Raji (cell line): ENCODE results near the gene NCOA6.

Experiments
- POLR2A ChIP-seq: IDR thresholded peaks from 2 replicates; pipeline ENCODE4 v1.6.1; 2011; ENCODE audit warnings: low read depth, low read length, control low read depth; ENCODE audit not compliant: insufficient read depth

The NCOA6 gene

GRCh38 chr20:34806255-34806654, 19.2 kb downstream of the NCOA6 start:
- no peak for TF ChIP-seq POLR2A

- no peak for TF ChIP-seq POLR2A
Observed at GRCh38 chr20:34798871-34799270, 26.6 kb downstream of the NCOA6 start.

GRCh38 chr20:34798328-34798727, 27.1 kb downstream of the NCOA6 start:
- TF ChIP-seq POLR2A = no peak

GRCh38 chr20:34797012-34797995, 28.1 kb downstream of the NCOA6 start:
- no peak for TF ChIP-seq POLR2A

- no peak for TF ChIP-seq POLR2A
Observed at GRCh38 chr20:34794006-34794585, 31.4 kb downstream of the NCOA6 start.

GRCh38 chr20:34792687-34793363, 32.6 kb downstream of the NCOA6 start:
- no peak for TF ChIP-seq POLR2A

- no peak for TF ChIP-seq POLR2A
Observed at GRCh38 chr20:34791289-34792020, 34.0 kb downstream of the NCOA6 start.

- TF ChIP-seq POLR2A = no peak
Observed at GRCh38 chr20:34781220-34781619, 44.2 kb downstream of the NCOA6 start.

- no peak for TF ChIP-seq POLR2A
Observed at GRCh38 chr20:34776177-34776576, 49.3 kb downstream of the NCOA6 start.

- no peak for TF ChIP-seq POLR2A
Observed at GRCh38 chr20:34774886-34775285, 50.6 kb downstream of the NCOA6 start.

- TF ChIP-seq POLR2A = no peak
Observed at GRCh38 chr20:34774449-34774848, 51.0 kb downstream of the NCOA6 start.

- no peak for TF ChIP-seq POLR2A
Observed at GRCh38 chr20:34773726-34774125, 51.7 kb downstream of the NCOA6 start.

GRCh38 chr20:34772437-34772836, 53.0 kb downstream of the NCOA6 start:
- no peak for TF ChIP-seq POLR2A

- no peak for TF ChIP-seq POLR2A
Observed at GRCh38 chr20:34771680-34772081, 53.8 kb downstream of the NCOA6 start.

GRCh38 chr20:34768096-34768495, 57.4 kb downstream of the NCOA6 start:
- no peak for TF ChIP-seq POLR2A
